ENCODE data around the gene PPFIA1.

Gene PPFIA1

GRCh38 chr11:70399681-70400112 is 129.2 kb downstream of the PPFIA1 start:
- intact Hi-C loops (cut with DNase I; ENCODE audit: low total_unique reads), result loop anchor here (2.0 kb wide), 1 partner anchor 129 kb away; the partner anchor contains the start of gene PPFIA1
- Histone ChIP-seq H3K9me3 (no peaks in the 10 kb centered on the region), H3K4me1 (peaks cover 0 to 40% (median 23%) of the 10 kb centered on the region in 4 donors), H3K27ac (peak overlapping the region; percentile 86 to 94), H3K4me3 (peak overlapping the region; percentile 85 to 90), H3K27me3 (no peaks in the 10 kb centered on the region), H3K36me3 (no peaks in the 10 kb centered on the region)
- no peak for TF ChIP-seq CTCF (IDR thresholded peaks at IDR 0.05)
- peak; percentile 92 to 96 for DNase-seq

GRCh38 chr11:70400643-70401042 is 130.2 kb downstream of the PPFIA1 start:
- peaks cover 0 to 40% (median 23%) of the 10 kb centered on the region in 4 donors for H3K4me1 ChIP-seq
- H3K36me3 ChIP-seq, result peaks cover 3 to 7% (median 7%) of the 10 kb centered on the region in 3 donors
- intact Hi-C loops (cut with DNase I; ENCODE audit: low total_unique reads), result loop anchor here (2.0 kb wide), 1 partner anchor 130 kb away; the partner anchor contains the start of gene PPFIA1
- no peak for TF ChIP-seq CTCF (IDR thresholded peaks at IDR 0.05)
- H3K27ac ChIP-seq, result peak overlapping the region; percentile 86 to 94
- H3K4me3 ChIP-seq, result peak overlapping the region in 1 of 2 donors; percentile 90
- H3K27me3 ChIP-seq, result no peaks in the 10 kb centered on the region
- no peaks in the 10 kb centered on the region for H3K9me3 ChIP-seq
- no peak for DNase-seq

- no peak for DNase-seq
- TF ChIP-seq CTCF (IDR thresholded peaks at IDR 0.05), result no peak
- H3K4me1 ChIP-seq, result peaks cover 0 to 40% (median 23%) of the 10 kb centered on the region in 4 donors
- peaks cover 12 to 20% (median 16%) of the 10 kb centered on the region in 3 donors for H3K36me3 ChIP-seq
- no peak overlapping the region for H3K27ac ChIP-seq
- H3K9me3 ChIP-seq, result no peaks in the 10 kb centered on the region
- no peak overlapping the region for H3K4me3 ChIP-seq
- no peaks in the 10 kb centered on the region for H3K27me3 ChIP-seq
- intact Hi-C loops (cut with DNase I; ENCODE audit: low total_unique reads), result no loop called here
Measured at GRCh38 chr11:70402016-70402415, 131.5 kb downstream of the PPFIA1 start.

GRCh38 chr11:70402685-70403084 is 132.2 kb downstream of the PPFIA1 start:
- Histone ChIP-seq H3K4me3 (no peak overlapping the region), H3K4me1 (peaks cover 0 to 34% (median 18%) of the 10 kb centered on the region in 4 donors), H3K9me3 (no peaks in the 10 kb centered on the region), H3K27me3 (no peaks in the 10 kb centered on the region), H3K36me3 (peaks cover 18 to 27% (median 23%) of the 10 kb centered on the region in 3 donors), H3K27ac (no peak overlapping the region)
- DNase-seq, result no peak
- TF ChIP-seq CTCF (IDR thresholded peaks at IDR 0.05), result no peak
- intact Hi-C loops (cut with DNase I; ENCODE audit: low total_unique reads), result no loop called here

GRCh38 chr11:70404244-70404643 is 133.8 kb downstream of the PPFIA1 start:
- DNase-seq, result no peak
- H3K9me3 ChIP-seq, result no peaks in the 10 kb centered on the region
- H3K27ac ChIP-seq, result no peak overlapping the region
- intact Hi-C loops (cut with DNase I; ENCODE audit: low total_unique reads), result no loop called here
- TF ChIP-seq CTCF (IDR thresholded peaks at IDR 0.05), result no peak
- peaks cover 0 to 31% (median 15%) of the 10 kb centered on the region in 4 donors for H3K4me1 ChIP-seq
- H3K4me3 ChIP-seq, result no peak overlapping the region
- H3K27me3 ChIP-seq, result no peaks in the 10 kb centered on the region
- peaks cover 34 to 43% (median 38%) of the 10 kb centered on the region in 3 donors for H3K36me3 ChIP-seq
